Measurements from ENCODE around the gene MMS19. TPM values are rescaled to one million over a fixed set of nuclear protein-coding genes. Genes with fewer than 3 reads are reported as not detected.
"Not testable (repeated sequence)": the region's sequence is repeated elsewhere in the genome, so short reads cannot be mapped to it uniquely, and the experiment has no call there.

MMS19 gene
- total RNA-seq, 1 donor from 2014 or later = 88.7 TPM

GRCh38 chr10:97427571-97428179 is 70.5 kb downstream of the MMS19 start:
- TF ChIP-seq CTCF (conservative IDR thresholded peaks at IDR 0.05) = no peak
- Mint-ChIP-seq H3K4me1 (peaks cover 30% of the 10 kb centered on the region), H3K36me3 (ENCODE audit: low read depth) (peaks cover 16% of the 10 kb centered on the region), H3K27ac (ENCODE audit: unreplicated experiment) (peak overlapping the region; percentile 94), H3K9me3 (no peaks in the 10 kb centered on the region), H3K27me3 (ENCODE audit: low read depth) (no peaks in the 10 kb centered on the region), H3K4me3 (peak overlapping the region; percentile 95)
- no peak for DNase-seq (ENCODE audit: low read depth, low spot score)

DNA sequence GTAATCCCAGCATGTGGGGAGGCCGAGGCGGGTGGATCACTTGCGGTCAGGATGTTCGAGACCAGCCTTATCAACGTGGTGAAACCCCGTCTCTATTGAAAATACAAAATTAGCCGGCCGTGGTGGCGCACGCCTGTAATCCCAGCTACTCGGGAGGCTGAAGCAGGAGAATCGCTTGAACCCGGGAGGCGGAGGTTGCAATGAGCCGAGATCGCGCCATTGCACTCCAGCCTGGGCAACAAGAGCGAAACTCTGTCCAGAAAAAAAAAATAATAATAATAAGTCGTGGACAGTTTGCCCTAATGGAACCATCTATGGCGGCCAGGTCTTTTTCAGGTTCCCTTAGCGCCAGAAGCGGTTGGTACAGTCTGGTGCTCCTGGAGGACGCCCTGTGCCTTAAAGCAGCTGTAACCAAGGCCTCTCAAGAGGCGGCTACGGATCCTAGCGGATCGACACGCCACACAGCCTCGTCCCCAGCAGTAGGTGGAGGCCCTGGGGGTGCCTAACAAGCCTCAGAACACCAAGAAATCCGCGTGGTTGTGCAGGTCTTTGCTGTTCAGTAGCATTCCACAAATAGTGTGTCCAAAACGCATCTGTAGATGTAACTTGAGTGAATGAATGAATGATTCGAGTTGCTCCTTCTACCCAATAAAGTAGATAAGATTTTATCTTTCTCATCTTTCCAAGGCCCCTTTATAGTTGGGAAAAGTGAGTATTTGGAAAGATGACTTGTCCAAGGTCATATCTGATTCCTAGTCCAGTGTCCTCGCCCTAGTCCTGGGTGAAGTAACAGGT is 71.2 kb downstream of the MMS19 start:
- Mint-ChIP-seq H3K27me3 (ENCODE audit: low read depth) (no peaks in the 10 kb centered on the region), H3K4me1 (peaks cover 30% of the 10 kb centered on the region), H3K27ac (ENCODE audit: unreplicated experiment) (peak overlapping the region; percentile 94), H3K9me3 (no peaks in the 10 kb centered on the region), H3K4me3 (peak overlapping the region; percentile 95), H3K36me3 (ENCODE audit: low read depth) (peaks cover 13% of the 10 kb centered on the region)
- no peak for DNase-seq (ENCODE audit: low read depth, low spot score)
- no peak for TF ChIP-seq CTCF (conservative IDR thresholded peaks at IDR 0.05)

DNA sequence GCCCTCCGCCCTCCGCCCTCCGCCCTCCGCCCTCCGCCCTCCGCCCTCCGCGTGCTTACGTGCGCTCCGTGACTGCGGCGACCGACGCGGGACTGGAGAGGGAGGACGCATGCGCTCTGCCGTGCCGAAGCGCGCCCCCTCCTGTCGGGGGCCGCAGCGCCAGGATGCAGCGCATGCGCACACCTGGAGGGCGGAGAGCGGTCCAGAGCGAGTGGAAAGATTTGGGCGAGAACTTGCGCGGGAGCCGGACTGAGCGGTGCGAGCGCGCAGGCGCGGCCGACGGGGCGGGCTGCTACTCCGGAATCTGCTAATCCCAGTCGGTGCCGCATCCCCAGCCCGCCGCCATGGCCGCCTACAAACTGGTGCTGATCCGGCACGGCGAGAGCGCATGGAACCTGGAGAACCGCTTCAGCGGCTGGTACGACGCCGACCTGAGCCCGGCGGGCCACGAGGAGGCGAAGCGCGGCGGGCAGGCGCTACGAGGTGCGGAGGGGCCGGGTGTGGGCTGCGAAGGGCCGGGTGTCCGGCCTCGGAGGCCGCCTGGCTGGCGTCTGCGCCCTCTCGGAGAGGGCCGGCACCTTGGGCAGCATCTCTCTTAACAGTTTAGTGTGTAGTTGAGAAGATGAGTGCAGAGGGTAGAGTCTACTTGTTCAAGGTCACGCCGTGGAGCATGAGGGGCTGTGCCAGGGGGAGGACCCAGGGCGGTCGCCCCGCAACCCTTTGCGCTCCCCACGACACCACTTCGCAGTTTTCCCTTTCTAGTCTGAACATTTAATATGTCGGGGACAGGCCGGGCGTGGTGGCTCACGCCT is 72.1 kb downstream of the MMS19 start, which contains the start of gene PGAM1:
Gene PGAM1 (plus strand): TSS at position 228 of the 812 bp plus-strand sequence. CDS start 117 bp downstream, at position 345.
- DNase-seq (ENCODE audit: low read depth, low spot score) = peak; percentile 91
- H3K27ac Mint-ChIP-seq (ENCODE audit: unreplicated experiment) = peak within 1 kb of the TSS; percentile 94
- TF ChIP-seq CTCF (conservative IDR thresholded peaks at IDR 0.05) = peak; percentile 63
- H3K27me3 Mint-ChIP-seq (ENCODE audit: low read depth) = no peaks in the 10 kb centered on the region
- H3K36me3 Mint-ChIP-seq (ENCODE audit: low read depth) = peaks cover 11% of the 10 kb centered on the region
- H3K9me3 Mint-ChIP-seq = no peaks in the 10 kb centered on the region
- peak within 1 kb of the TSS; percentile 95 for H3K4me3 Mint-ChIP-seq
- peaks cover 30% of the 10 kb centered on the region for H3K4me1 Mint-ChIP-seq

- H3K27me3 Mint-ChIP-seq (ENCODE audit: low read depth); H3K36me3 Mint-ChIP-seq (ENCODE audit: low read depth); H3K27ac Mint-ChIP-seq (ENCODE audit: unreplicated experiment); H3K9me3 Mint-ChIP-seq; DNase-seq (ENCODE audit: low read depth, low spot score): not testable (repeated sequence)
- Mint-ChIP-seq H3K4me3 (peak overlapping the region; percentile 54), H3K4me1 (peaks cover 33% of the 10 kb centered on the region)
These were observed 74.5 kb downstream of the MMS19 start for GRCh38 chr10:97423757-97424098.

GRCh38 chr10:97416565-97416964 is 81.7 kb downstream of the MMS19 start:
- DNase-seq (ENCODE audit: low read depth, low spot score) = no peak
- peaks cover 29% of the 10 kb centered on the region for H3K4me1 Mint-ChIP-seq
- no peaks in the 10 kb centered on the region for H3K27me3 Mint-ChIP-seq (ENCODE audit: low read depth)
- no peak overlapping the region for H3K27ac Mint-ChIP-seq (ENCODE audit: unreplicated experiment)
- TF ChIP-seq CTCF (conservative IDR thresholded peaks at IDR 0.05) = no peak
- H3K36me3 Mint-ChIP-seq (ENCODE audit: low read depth) = no peaks in the 10 kb centered on the region
- H3K4me3 Mint-ChIP-seq = no peak overlapping the region
- H3K9me3 Mint-ChIP-seq = no peaks in the 10 kb centered on the region

All from neural crest cell (in vitro differentiated cells).